Stimulated activated CD4-positive, alpha-beta T cell treated with anti-CD3 and anti-CD28 coated beads, TNF-alpha, amount 100 ng/mL, for 24 hours (primary cell): ENCODE results near the gene TBX6.

Experiments
- DNase-seq, 3 experiments: peaks; one replicate each; pipeline ENCODE4 v3.0.0-alpha.2; 2020; ENCODE audit warnings: low read depth in 3 of 3

The TBX6 gene

DNA sequence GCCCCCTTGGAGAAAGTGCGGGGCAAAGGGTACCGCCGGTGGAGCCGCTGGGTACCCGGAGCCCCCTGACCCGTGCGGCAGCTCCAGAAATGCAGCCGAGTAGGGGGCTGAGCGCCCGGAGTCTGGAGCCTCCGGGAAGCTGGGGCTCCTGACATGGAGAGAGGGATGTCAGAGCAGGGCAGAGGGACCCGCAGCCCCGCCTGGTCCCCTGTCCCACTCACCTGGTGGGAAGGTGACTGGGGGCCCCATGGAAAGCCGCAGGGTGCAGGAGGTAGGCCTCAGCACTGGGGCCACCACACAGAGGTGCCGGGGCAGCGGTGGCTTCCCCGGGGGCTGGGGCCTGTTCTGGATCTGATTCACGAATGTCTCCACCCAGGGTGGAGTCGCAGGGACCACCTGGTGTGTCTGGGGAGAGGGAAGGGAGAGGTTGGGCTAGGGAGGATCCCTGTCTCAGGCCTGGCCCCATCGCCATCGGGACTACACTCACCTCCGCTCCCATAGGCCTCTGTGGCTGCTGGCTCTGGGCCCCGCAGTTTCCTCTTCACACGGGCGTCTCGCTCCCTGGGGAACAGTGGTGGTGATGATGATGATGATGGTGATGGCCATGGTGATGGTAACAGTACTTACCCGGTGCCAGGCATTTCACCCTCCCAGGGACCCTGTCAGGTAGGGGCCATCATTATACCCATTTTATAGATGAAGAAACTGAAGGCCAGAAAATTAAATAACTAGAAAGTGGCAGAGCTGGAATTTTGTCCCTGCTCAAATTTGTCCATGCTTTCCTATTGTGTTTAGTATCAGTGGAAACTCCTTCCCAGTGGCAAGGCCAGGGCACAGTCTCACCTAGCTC lies 5.2 kb downstream of the TBX6 start:
- DNase-seq: no peak

DNA sequence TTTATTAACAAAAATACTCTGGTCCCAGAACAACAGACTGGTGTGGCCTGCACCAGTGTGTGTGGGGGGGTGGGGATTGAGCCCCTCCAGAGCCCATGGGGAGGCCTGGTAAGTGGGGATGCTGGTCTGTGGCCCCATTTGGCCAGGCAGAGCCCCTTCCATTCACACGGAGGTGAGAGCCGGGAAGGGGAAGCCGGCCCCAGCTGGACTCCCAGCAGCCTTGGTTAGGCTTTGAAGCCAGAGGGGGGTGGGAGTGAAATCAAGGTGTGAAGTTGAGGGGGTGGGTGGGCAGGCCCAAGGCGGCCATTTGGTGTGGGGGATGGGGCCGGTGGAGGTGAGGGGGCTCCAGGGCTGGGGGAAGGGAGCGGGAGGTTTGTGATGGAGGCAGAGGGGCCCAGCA lies 5.9 kb downstream of the TBX6 start:
- no peak for DNase-seq

DNA sequence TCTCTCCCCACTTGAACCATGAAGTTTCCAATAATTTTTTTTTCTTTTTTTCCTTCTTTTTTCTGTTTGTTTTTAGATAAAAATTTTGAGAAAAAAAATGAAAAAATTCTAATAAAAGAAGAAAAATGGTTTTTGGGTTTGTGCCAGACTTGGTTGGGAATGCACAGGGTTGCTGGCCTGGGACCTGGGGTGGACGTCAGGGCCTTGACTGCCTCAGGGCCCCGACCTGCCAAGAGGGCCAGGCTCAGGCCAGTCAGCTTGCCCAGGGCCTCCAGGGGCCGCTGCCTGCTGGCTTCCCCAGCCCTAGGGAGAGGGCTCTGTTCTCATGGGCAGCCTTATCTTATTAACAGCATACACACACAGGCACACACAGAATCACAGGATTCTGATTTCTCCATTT lies 6.5 kb downstream of the TBX6 start:
- DNase-seq: no peak

DNA sequence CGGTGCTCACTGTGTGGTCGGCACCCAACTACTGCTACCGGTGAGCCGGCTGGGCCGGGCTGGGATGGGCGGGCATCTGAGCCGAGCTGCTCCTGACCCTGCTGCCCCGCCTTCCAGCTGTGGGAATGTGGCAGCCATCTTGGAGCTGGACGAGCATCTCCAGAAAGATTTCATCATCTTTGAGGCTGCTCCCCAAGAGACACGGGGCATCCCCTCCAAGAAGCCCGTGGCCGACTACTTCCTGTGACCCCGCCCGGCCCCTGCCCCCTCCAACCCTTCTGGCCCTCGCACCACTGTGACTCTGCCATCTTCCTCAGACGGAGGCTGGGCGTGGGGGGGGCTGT lies 6.9 kb downstream of the TBX6 start:
- DNase-seq: no peak

DNA sequence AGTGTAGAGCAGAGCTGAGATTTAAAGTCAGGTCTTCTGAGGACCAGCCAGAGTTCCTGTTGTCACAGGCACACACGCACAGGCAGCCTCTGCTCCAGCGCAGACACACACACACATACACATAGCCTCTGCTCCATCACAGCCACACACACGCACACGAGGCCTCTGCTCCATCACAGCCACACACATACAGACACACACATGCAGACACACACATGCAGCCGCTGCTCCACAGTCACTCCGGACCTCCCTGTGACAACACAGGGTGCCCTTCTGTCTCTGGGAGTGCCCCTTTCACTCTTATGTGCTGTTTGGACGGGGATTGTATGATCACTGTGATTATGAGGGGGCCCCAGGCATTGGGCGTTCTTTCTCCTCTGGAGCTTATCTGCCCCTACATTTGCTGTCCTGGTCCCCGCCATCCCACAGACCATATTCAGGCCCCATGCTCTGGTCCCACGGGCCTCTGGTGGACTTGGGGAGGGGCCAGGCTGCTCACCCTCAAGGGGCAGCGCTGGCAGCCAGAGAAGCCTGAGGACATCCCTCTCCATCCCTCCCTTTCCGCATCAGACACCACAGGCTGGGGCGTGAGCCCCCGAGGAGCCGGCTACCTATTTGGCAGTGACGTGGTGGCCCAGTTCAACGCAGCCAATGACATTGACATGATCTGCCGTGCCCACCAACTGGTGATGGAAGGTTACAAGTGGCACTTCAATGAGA lies 7.5 kb downstream of the TBX6 start:
- no peak for DNase-seq

DNA sequence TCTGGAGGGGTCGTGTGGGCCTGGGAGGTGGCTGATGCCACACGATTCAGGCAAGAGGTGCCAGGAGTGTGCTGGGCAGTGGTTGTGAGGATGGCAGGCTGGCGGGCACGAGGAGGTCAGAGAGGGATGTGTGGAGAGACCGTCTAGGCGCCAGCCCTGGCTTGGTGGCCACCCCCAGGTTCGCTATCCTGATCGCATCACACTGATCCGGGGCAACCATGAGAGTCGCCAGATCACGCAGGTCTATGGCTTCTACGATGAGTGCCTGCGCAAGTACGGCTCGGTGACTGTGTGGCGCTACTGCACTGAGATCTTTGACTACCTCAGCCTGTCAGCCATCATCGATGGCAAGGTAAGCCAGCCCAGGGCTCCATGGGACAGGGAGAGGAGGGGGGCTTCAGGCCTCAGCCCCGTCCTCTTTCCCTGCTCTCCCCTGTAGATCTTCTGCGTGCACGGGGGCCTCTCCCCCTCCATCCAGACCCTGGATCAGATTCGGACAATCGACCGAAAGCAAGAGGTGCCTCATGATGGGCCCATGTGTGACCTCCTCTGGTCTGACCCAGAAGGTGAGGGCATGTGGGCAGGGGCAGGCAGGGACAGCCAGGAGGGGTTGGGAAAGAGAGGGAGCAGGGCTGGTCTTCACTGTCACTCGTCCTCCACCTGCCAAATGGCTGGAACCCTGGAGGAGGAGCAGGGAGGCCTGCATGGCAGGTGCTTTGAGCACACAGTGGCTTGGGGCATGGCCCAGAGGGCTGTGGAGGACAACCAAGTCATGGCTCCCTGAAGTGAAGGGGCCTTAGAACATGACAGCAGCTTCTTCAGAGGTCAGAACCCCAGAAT lies 8.3 kb downstream of the TBX6 start:
- no peak for DNase-seq

DNA sequence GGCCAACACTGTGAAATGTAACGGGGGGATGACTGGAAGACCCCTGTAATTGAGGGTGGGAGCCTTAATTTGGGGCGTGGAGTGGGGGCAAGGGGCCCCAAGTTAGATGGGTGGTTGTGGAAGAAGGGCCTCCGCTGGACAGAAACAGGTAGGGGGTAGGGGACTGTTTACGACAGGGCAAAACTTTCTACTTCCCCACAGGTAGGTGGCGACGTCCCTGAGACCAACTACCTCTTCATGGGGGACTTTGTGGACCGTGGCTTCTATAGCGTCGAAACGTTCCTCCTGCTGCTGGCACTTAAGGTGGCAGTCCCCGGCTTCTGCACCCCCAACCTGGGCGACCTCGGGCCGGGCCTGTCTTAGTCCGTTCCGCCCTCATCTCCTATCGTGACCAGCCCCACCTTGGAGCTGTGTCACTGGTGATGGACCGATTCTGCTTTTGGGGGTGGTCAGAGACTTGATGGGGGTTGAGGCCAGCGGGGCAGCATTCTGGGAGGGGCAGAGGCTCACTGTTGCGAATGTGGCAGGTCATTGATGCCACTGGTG lies 9.1 kb downstream of the TBX6 start:
- no peak for DNase-seq

DNA sequence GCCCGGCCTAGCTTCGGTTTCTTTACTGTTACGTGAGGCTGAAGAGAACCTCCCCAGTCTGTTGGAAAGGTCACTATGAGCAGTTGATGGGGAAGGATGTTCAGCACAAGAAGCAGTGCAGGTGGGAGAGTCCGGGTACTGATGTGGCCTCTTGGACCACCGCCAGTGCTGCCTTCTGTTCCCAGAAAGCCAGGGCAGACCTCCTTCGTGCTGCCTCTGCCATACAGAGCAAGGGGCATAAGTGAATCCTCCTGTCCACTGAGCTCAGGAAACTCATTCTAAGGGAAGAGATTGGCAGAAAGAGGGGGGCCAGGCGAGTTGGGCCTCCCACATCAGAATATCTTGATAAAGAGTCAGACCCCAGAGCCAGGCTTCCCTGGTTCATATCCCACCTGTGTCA lies 12.2 kb downstream of the TBX6 start:
- DNase-seq: no peak

DNA sequence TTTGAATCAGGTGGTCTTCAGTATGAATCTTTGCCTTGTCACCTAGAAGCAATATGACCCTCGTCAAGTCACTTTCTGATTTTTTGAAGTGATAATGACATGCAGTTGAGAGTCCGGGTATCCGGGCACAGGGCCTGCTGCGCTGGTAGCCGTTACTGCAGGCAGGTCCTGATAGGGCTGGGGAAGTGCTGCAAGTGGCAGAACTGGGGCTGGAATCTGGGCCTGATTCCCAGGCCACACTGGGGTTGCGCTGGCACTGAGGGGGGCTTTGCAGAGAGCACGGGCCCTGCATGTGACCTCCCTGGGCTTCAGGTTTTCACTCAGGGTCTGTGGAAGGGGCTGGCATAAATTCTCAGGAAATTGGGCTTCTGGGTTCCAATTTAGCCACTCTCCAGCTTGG lies 13.0 kb downstream of the TBX6 start:
- no peak for DNase-seq

DNA sequence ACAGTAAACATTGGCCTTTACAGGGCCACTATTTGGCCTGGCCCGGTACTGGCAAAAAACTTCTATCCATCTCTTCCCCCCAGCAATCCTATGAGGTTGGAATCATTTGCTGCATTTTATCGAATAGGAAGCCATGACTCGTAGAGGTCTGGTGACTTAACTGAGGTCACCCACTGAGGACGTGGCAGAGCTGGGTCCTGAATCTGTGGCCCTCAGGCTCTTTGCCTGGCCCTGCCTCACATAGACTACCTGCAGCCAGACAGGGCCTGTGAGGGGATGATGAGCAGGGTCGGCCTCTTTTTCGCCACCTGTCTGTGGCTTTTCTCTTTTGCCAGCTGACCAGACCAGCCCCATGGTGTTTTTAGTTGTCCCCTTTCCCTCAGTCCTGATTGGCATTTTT lies 14.1 kb downstream of the TBX6 start:
- DNase-seq: no peak

DNA sequence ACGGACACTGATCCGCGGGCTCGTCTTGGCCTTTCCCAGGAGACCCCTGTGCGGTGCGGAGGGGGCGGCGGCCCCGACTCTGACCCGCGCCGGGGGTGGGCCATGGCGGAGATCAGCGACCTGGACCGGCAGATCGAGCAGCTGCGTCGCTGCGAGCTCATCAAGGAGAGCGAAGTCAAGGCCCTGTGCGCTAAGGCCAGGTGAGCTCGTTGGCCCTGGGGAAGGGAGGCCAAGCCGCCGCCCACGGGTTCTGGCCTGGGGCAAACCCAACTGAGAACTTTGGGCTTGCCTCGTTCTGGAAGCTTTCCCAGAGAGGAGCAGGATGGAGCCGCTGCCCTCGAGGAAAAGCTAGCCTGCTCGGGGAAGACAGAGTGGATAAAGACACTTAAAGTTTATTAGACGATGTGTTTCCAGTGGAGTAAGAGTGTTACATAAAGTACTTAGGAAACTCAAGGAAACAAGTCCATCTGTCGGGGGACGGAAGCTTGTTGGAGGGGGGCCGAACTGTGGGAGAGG lies 15.4 kb downstream of the TBX6 start:
- DNase-seq: no peak

DNA sequence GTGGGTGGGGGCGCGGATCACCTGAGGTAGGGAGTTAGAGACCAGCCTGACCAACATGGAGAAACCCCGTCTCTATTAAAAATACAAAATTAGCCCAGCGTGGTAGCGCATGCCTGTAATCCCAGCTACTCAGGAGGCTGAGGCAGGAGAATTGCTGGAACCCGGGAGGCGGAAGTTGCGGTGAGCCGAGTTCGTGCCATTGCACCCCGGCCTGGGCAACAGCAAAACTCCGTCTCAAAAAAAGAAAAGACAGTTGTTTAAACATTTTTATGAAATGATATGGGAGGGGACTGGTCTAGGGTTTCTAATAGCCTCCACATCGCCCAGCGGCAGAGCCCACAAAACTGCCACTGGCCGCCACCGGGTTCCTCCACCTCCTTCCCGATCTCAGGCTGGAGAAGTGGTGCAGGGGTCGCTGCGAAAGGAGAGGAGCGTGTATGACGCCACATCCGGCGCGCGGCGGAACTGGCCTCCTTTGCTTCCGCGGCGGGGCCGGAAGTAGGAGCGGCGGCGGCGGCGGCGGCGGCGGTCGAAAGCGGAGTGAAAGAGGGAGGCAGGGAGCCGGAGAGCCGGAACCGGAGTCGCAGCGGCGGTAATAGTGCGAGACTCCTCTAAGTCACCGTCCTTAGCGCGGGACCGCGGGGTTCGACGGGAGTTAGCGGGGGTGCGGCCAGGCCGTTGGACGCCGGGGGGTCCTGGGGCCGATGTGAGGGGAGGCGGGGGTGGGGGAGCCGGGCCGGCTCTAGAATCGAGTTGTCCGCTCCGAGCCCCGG lies 16.0 kb downstream of the TBX6 start, which contains the start of gene PPP4C:
Gene PPP4C, plus strand, starts transcription at position 492 of the 773 bp plus-strand sequence. CDS start 384 bp downstream, outside the sequence.
- DNase-seq: peak; percentile 80 to 91 (median 82)

DNA sequence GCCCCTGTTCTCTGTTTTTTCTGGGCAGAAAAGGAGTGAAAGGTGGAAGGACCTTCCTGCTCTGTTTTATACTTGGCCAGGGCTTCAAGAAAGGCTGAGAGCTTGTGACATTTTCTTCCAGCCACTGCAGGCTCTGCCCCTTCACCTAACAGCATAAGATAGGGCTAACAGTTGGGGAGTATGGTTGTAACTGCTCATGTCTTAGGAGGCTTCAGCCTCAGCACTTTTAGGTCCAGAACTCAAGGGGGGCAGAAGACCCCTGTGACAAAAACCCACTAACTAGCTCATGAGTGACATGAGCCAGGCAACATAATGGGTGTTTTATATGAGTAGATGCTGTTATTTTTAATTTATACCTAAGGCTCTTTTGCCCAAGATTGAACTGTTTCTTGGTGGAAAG lies 21.2 kb downstream of the TBX6 start:
- DNase-seq: no peak

DNA sequence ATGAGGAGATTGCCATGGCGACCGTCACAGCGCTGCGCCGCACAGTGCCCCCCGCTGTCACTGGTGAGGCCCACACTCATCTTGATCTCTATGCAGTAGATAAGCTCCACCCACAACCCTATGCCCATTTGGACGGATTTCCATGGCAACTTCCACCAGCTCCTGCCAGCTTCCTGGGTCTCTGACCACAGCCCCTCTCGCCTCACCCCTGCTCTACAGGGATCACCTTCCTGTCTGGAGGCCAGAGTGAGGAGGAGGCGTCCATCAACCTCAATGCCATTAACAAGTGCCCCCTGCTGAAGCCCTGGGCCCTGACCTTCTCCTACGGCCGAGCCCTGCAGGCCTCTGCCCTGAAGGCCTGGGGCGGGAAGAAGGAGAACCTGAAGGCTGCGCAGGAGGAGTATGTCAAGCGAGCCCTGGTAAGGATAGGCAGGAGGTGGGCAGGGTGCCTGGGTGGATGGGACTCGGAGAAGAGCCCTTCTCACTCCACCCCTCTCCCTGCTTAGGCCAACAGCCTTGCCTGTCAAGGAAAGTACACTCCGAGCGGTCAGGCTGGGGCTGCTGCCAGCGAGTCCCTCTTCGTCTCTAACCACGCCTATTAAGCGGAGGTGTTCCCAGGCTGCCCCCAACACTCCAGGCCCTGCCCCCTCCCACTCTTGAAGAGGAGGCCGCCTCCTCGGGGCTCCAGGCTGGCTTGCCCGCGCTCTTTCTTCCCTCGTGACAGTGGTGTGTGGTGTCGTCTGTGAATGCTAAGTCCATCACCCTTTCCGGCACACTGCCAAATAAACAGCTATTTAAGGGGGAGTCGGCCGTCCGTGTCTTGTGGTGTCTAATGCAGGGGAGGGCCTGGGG lies 21.9 kb downstream of the TBX6 start:
- no peak for DNase-seq

DNA sequence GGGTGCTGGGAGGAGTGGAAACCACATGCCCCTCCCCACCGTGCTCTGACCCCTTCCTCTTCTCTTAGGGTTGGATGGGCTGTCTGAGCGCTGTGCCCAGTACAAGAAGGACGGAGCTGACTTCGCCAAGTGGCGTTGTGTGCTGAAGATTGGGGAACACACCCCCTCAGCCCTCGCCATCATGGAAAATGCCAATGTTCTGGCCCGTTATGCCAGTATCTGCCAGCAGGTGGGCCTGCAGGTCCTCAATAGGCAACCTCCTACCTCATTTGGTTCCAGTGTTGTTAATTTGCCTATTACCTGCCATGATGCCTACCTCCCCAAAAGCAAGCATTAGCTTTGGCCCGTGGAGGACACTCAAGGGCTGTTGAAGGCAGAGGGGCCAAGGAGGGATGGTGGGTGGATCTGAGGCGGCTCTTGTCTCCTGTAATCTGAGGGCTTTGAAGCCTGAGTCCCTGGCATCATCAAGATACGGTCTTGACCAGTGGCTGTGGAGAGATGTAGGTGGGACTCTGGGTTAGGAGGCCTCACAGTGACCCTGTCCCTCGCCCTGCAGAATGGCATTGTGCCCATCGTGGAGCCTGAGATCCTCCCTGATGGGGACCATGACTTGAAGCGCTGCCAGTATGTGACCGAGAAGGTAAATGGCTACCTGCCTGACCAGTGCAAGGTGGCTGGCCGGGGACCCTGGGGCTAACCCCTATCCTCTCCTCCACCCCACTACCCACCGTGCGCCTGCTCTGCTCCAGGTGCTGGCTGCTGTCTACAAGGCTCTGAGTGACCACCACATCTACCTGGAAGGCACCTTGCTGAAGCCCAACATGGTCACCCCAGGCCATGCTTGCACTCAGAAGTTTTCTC lies 22.7 kb downstream of the TBX6 start:
- DNase-seq: no peak

DNA sequence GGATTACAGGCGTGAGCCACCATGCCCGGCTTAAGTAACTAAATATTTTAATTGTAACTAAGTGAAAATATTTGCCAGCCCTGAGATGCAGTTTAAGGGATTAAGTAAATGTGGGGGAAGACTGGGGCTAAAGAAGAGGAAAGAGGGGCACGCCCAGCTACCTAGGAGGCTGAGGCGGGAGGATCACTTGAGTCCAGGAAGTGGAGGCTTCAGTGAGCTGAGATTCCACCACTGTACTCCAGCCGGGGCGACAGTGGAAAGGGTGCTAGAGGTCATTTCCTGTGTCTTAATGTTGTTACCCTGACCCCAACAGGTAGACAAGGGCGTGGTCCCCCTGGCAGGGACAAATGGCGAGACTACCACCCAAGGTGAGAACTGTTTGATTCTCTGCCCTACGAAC lies 23.4 kb downstream of the TBX6 start:
- DNase-seq: no peak

DNA sequence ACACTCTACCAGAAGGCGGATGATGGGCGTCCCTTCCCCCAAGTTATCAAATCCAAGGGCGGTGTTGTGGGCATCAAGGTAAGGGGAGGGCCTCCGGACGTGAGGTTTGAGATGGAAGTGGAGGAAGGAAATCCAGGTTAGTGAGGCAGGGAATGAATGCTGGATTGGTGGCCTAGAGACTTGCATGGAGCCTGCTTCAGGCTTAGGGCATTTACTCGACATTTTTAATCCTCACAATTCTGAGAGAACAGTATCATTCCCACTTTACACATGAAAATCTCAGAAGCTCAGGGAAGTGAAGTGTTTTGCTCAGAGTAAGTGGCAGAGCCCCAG lies 24.2 kb downstream of the TBX6 start:
- no peak for DNase-seq

DNA sequence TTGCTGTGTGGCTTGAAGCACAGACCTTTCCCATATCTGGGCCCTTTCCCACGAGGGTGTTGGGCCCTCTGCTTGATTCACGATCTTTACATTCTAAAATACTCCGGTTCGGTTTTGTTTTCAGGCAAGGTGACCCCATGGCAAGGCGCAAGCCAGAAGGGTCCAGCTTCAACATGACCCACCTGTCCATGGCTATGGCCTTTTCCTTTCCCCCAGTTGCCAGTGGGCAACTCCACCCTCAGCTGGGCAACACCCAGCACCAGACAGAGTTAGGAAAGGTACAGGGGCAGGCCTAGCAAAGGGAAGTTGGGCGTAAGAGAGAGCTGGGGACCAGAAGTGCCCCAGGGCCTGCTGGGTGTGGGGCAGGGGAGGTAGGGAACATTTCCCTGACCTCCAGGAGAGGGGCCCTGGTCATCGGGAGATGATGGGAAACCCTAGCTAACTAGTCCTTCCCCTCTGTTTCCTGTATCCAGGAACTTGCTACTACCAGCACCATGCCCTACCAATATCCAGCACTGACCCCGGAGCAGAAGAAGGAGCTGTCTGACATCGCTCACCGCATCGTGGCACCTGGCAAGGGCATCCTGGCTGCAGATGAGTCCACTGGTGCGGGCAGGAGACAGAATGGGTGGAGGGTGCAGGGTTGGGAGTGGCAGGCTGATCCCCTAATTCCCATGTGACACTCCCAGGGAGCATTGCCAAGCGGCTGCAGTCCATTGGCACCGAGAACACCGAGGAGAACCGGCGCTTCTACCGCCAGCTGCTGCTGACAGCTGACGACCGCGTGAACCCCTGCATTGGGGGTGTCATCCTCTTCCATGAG lies 24.8 kb downstream of the TBX6 start:
- no peak for DNase-seq
